GM23248 (cell line): ENCODE results near the gene RUNDC1. TPM values are rescaled to one million over a fixed set of nuclear protein-coding genes. Genes with fewer than 3 reads are reported as not detected.

Experiments
- DNase-seq: peaks from one replicate; pipeline ENCODE4 v3.0.0-alpha.2; 2015
- H2AFZ ChIP-seq: fragments of 200-600 bp; sonication (generic); 2 replicates; pipeline ENCODE4 v1.6.1; 2016; ENCODE audit warnings: antibody characterized with exemption
- H3F3A ChIP-seq: fragments of 200-600 bp; sonication (generic); 2 replicates; pipeline ENCODE4 v1.6.1; 2016; ENCODE audit warnings: mild to moderate bottlenecking, antibody characterized with exemption, mixed run types; ENCODE audit not compliant: insufficient read depth
- H3K27ac ChIP-seq: fragments of 200-600 bp; sonication (generic); 2 replicates; pipeline ENCODE4 v1.5.1; 2016; ENCODE audit warnings: mild to moderate bottlenecking
- H3K27me3 ChIP-seq: fragments of 200-600 bp; sonication (generic); replicated peaks from 2 replicates; pipeline ENCODE4 v1.6.1; 2016; ENCODE audit warnings: mild to moderate bottlenecking; ENCODE audit not compliant: insufficient read depth
- H3K36me3 ChIP-seq: fragments of 200-600 bp; sonication (generic); 2 replicates; pipeline ENCODE4 v1.6.1; 2016; ENCODE audit warnings: low read depth, mild to moderate bottlenecking
- H3K4me1 ChIP-seq: fragments of 200-600 bp; sonication (generic); 2 replicates; pipeline ENCODE4 v1.6.1; 2016; ENCODE audit warnings: mild to moderate bottlenecking; ENCODE audit not compliant: insufficient read depth
- H3K4me2 ChIP-seq: fragments of 200-600 bp; sonication (generic); one replicate; pipeline ENCODE4 v1.6.1; 2016; ENCODE audit warnings: mild to moderate bottlenecking; ENCODE audit not compliant: unreplicated experiment
- H3K4me3 ChIP-seq: fragments of 200-600 bp; sonication (generic); 2 replicates; pipeline ENCODE4 v1.5.1; 2016; ENCODE audit warnings: mild to moderate bottlenecking
- H3K79me2 ChIP-seq: fragments of 200-600 bp; sonication (generic); 2 replicates; pipeline ENCODE4 v1.6.1; 2016; ENCODE audit warnings: mild to moderate bottlenecking; ENCODE audit not compliant: insufficient read depth
- H3K9ac ChIP-seq: fragments of 200-600 bp; sonication (generic); 2 replicates; pipeline ENCODE4 v1.6.1; 2016; ENCODE audit warnings: mild to moderate bottlenecking
- H3K9me2 ChIP-seq: fragments of 200-600 bp; sonication (generic); 2 replicates; pipeline ENCODE4 v1.6.1; 2016; ENCODE audit warnings: mixed run types, mild to moderate bottlenecking, moderate library complexity; ENCODE audit not compliant: insufficient read depth
- H3K9me3 ChIP-seq: fragments of 200-600 bp; sonication (generic); one replicate; pipeline ENCODE4 v1.6.1; 2017; ENCODE audit warnings: low read depth
- H4K20me1 ChIP-seq: fragments of 200-600 bp; sonication (generic); 2 replicates; pipeline ENCODE4 v1.6.0; 2016; ENCODE audit not compliant: insufficient read depth
- EZH2 ChIP-seq: fragments of 200-600 bp; sonication (generic); IDR thresholded peaks from 2 replicates; pipeline ENCODE4 v1.6.1; 2018; ENCODE audit warnings: antibody characterized with exemption, mild to moderate bottlenecking; ENCODE audit not compliant: insufficient read depth, poor library complexity, severe bottlenecking
- EZH2phosphoT487 ChIP-seq: fragments of 200-600 bp; sonication (generic); IDR thresholded peaks from 2 replicates; pipeline ENCODE4 v1.6.1; 2018; ENCODE audit warnings: antibody characterized with exemption, moderate library complexity, mild to moderate bottlenecking, low read depth; ENCODE audit not compliant: insufficient read depth
- WGBS, 2 experiments: methylation state at CpG; one replicate each; pipeline ENCODE4 v1.1.6; 2015 to 2017; ENCODE audit warnings: low lambda C conversion rate in 2 of 2, low coverage in 1 of 2; ENCODE audit errors: missing lambda C conversion rate in 2 of 2; 5-methylcytosine and 5-hydroxymethylcytosine counted together
- in situ Hi-C: fragments of 300-500 bp; cut with MboI; formaldehyde crosslinking; loops from 2 replicates; pipeline ENCODE4 v1.15.0; 2020
- polyA plus RNA-seq: library from polyadenylated mRNA; unstranded; fragments of >200 nt; fragmentation: Nextera tagmentation; extraction: Ambion mirVana; gene quantifications from 2 replicates; pipeline ENCODE4 v1.2.1, GENCODE V29; 2016
- total RNA-seq: library from RNA; depleted of rRNA; stranded (reverse); fragments of >200 nt; shearing (Covaris generic); gene quantifications from 2 replicates; pipeline ENCODE4 v1.2.3, GENCODE V29; 2014

RUNDC1 gene
- total and polyA plus RNA-seq, 2 experiments from 2014 or later: 7.6 to 8.0 TPM

DNA sequence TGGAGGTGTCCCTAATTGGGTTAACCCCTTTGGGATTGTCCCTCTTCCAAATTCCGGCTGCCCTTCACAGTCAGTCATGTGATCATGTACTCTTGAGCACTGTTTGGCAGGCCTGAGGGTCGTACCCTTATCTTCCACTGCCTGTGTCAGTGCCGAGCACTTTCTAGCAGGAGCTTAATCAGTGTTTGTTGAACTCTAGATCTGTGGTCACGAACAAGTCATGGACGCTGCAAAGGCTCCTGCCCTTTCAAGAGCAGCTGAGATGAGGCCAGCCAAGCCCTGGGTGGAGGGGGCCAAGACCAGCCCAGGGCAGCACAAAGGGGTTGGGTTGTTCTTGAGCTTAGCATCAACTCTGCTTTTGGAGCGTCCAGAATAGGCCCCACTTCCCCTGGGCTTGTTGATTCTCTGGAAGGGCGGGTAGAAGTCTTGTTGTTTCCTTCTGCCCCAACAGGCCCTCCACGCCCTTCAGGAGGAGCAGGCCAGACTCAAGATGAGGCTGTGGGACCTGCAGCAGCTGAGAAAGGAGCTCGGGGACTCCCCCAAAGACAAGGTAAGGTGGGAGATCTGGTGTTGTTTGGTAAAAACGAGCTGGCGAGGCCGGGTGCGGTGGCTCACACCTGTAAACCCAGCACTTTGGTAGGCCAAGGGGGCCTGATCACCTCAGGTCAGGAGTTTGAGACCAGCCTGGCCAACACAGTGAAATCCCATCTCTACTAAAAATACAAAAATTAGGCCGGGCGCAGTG lies 31.5 kb downstream of the RUNDC1 start:
- Histone ChIP-seq H3K9me3 (no peaks in the 10 kb centered on the region), H3K27me3 (no peaks in the 10 kb centered on the region), H4K20me1 (no peaks in the 10 kb centered on the region), H3K36me3 (no peaks in the 10 kb centered on the region), H3K4me2 (no peak overlapping the region), H2AFZ (no peak overlapping the region), H3K4me3 (no peak overlapping the region), H3F3A (no peaks in the 10 kb centered on the region), H3K9ac (no peak overlapping the region), H3K4me1 (no peaks in the 10 kb centered on the region), H3K9me2 (no peaks in the 10 kb centered on the region), H3K27ac (no peak overlapping the region), H3K79me2 (0 out of 2 replicates have a peak, but pooled peaks cover 5% of the 10 kb centered on the region)
- no peak for DNase-seq
- in situ Hi-C loops: no loop called here
- TF ChIP-seq EZH2 (no peak), EZH2phosphoT487 (no peak)
- 80 to 81% methylated on average over 15 of the region's 15 CpGs for WGBS, 2 experiments

DNA sequence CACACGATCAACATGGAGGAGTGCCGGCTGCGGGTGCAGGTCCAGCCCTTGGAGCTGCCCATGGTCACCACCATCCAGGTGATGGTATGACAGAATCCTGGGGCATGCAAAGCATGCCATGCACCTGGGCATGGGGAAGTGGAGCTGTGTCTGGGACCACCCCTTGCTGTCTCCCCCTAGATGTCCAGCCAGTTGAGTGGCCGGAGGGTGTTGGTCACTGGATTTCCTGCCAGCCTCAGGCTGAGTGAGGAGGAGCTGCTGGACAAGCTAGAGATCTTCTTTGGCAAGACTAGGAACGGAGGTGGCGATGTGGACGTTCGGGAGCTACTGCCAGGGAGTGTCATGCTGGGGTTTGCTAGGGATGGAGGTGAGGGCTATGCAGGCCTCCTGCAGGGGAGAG lies 32.9 kb downstream of the RUNDC1 start:
- no peaks in the 10 kb centered on the region for H3K4me1 ChIP-seq
- H4K20me1 ChIP-seq: no peaks in the 10 kb centered on the region
- H3K4me3 ChIP-seq: no peak overlapping the region
- peaks cover 7% of the 10 kb centered on the region; the same call in 1 of the 2 replicates for H3K36me3 ChIP-seq
- no peaks in the 10 kb centered on the region for H3K9me3 ChIP-seq
- peaks cover 13% of the 10 kb centered on the region for H3K79me2 ChIP-seq
- H3K9ac ChIP-seq: no peak overlapping the region
- no peaks in the 10 kb centered on the region for H3K27me3 ChIP-seq
- TF ChIP-seq EZH2: no peak
- TF ChIP-seq EZH2phosphoT487: no peak
- no peak overlapping the region for H2AFZ ChIP-seq
- no peak overlapping the region for H3K4me2 ChIP-seq
- H3K9me2 ChIP-seq: no peaks in the 10 kb centered on the region
- in situ Hi-C loops: no loop called here
- no peak for DNase-seq
- WGBS, 2 experiments: 70 to 76% methylated on average over 8 of the region's 8 CpGs
- no peaks in the 10 kb centered on the region for H3F3A ChIP-seq
- H3K27ac ChIP-seq: no peak overlapping the region

DNA sequence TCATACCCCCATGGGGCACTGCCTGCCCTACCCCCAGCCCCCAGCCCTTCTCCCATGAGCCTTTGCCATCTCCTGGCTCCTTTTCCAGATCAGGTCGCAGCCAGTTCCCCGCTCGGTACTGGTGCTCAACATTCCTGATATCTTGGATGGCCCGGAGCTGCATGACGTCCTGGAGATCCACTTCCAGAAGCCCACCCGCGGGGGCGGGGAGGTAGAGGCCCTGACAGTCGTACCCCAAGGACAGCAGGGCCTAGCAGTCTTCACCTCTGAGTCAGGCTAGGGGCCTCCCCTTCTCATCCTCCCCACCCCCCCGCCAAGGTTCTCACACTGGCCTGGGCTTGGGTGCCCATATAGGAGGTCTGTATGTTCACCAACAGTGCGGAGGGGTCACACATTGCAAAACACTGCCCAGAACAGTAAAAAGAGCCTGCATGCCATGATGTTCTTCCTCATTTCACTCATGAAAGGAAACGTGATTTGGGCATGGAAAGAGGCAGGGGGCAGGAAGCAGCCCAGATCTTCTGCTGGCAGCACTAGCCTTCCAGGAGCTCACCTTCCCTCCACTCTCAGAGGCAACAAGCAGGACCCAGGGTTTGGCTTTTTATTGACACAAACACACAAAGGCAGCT lies 33.8 kb downstream of the RUNDC1 start:
- Histone ChIP-seq H3K79me2 (peaks cover 16% of the 10 kb centered on the region), H4K20me1 (no peaks in the 10 kb centered on the region), H2AFZ (no peak overlapping the region), H3K9ac (no peak overlapping the region), H3K27ac (no peak overlapping the region), H3K9me2 (no peaks in the 10 kb centered on the region), H3K9me3 (no peaks in the 10 kb centered on the region), H3K4me3 (no peak overlapping the region), H3K4me1 (0 out of 2 replicates have a peak, but pooled peaks cover 7% of the 10 kb centered on the region), H3K27me3 (no peaks in the 10 kb centered on the region), H3K36me3 (peaks cover 7% of the 10 kb centered on the region; the same call in 1 of the 2 replicates), H3F3A (no peaks in the 10 kb centered on the region), H3K4me2 (no peak overlapping the region)
- no peak for DNase-seq
- WGBS, 2 experiments: 73 to 76% methylated on average over 12 of the region's 12 CpGs
- TF ChIP-seq EZH2phosphoT487: no peak
- in situ Hi-C loops: no loop called here

DNA sequence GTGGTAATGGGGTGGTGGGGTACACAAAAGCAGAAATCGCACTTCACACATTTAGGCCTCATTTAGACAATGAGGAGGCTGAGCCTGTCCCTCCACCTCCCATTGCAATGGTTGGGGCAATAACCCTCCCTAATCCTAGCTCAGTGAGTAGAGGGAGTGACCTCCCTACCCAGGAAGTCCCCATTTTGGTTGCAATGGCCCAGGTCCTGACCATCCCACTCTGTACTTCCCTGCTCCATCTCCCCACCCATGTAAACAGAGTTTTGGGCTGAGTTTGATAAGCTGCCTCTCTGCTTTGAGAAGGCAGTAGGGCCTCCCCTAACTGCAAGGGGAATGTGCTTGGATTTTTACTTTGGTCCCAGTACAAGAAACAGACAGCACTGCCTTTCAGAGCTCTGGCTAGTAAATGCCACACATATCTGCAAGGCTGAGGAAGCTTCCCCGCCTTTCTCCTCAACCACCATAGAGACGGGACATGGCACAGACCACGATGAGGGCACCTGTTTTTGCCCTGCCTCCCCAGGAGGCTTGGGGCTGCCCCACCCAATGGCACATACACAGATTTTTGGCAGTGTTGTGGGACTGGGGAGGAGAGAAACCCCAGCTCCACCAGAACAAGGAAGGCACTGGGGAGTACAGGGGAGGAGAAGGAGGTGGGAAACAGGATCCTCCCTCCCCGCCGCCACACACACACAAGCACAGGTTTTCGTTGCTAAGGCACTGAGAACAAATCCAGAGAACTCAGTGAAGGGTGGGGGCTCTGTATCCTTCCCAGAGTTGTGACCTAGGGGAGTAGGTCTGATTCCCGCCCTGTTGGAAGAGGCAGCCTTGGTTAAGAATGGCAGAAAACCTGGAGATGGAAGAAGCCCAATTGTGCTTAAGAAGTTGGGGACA lies 34.5 kb downstream of the RUNDC1 start:
- no peaks in the 10 kb centered on the region for H3K9me3 ChIP-seq
- peaks cover 15% of the 10 kb centered on the region for H3K4me1 ChIP-seq
- 86% methylated on average over 8 of the region's 8 CpGs for WGBS, 2 experiments
- H2AFZ ChIP-seq: no peak overlapping the region
- H3K4me2 ChIP-seq: no peak overlapping the region
- H3K9ac ChIP-seq: no peak overlapping the region
- H3K27me3 ChIP-seq: no peaks in the 10 kb centered on the region
- H3F3A ChIP-seq: no peaks in the 10 kb centered on the region
- peaks cover 7% of the 10 kb centered on the region; the same call in 1 of the 2 replicates for H3K36me3 ChIP-seq
- DNase-seq: no peak
- in situ Hi-C loops: no loop called here
- no peak overlapping the region for H3K4me3 ChIP-seq
- no peaks in the 10 kb centered on the region for H4K20me1 ChIP-seq
- H3K27ac ChIP-seq: no peak overlapping the region
- H3K9me2 ChIP-seq: no peaks in the 10 kb centered on the region
- H3K79me2 ChIP-seq: peaks cover 22% of the 10 kb centered on the region
- TF ChIP-seq EZH2phosphoT487: no peak
- no peak for TF ChIP-seq EZH2
